ENCODE data around the gene HID1. TPM values are rescaled to one million over a fixed set of nuclear protein-coding genes. Genes with fewer than 3 reads are reported as not detected.

The HID1 gene
- total RNA-seq, 4 donors from 2014 or later, result 2.2 to 4.3 (median 2.9) TPM

GRCh38 chr17:74992223-74992622 lies 19.7 kb upstream of the HID1 start:
- no peaks in the 10 kb centered on the region for H3K36me3 ChIP-seq
- H3K27ac ChIP-seq, result no peak overlapping the region
- TF ChIP-seq CTCF (IDR thresholded peaks at IDR 0.05 in 4 of 5, conservative IDR thresholded peaks at IDR 0.05 in 1 of 5), result no peak
- TF ChIP-seq POLR2A (IDR thresholded peaks at IDR 0.05), result no peak
- intact Hi-C loops (cut with DNase I; ENCODE audit: low total_unique reads) (no loop called here), in situ Hi-C loops (cut with MboI; ENCODE audit: low sequenced_read_pairs in 4 of 4) (no loop called here)
- no peak overlapping the region for H3K4me3 ChIP-seq
- H3K27me3 ChIP-seq, result no peaks in the 10 kb centered on the region
- H3K4me1 ChIP-seq, result peaks cover 4 to 16% of the 10 kb centered on the region in 2 donors
- no peak for ATAC-seq
- DNase-seq, result no peak
- H3K9me3 ChIP-seq, result no peaks in the 10 kb centered on the region

GRCh38 chr17:74990581-74991105 lies 18.1 kb upstream of the HID1 start:
- H3K36me3 ChIP-seq, result no peaks in the 10 kb centered on the region
- DNase-seq (no peak), ATAC-seq (no peak)
- peak overlapping the region in 3 of 4 donors; percentile 9 to 84 (median 14) for H3K27ac ChIP-seq
- H3K27me3 ChIP-seq, result no peaks in the 10 kb centered on the region
- TF ChIP-seq CTCF (IDR thresholded peaks at IDR 0.05 in 4 of 5, conservative IDR thresholded peaks at IDR 0.05 in 1 of 5), result no peak
- TF ChIP-seq POLR2A (IDR thresholded peaks at IDR 0.05), result no peak
- in situ Hi-C loops (cut with MboI; ENCODE audit: low sequenced_read_pairs in 4 of 4), result no loop called here
- no peak overlapping the region for H3K4me3 ChIP-seq
- H3K4me1 ChIP-seq, result peaks cover 8 to 21% of the 10 kb centered on the region in 2 donors
- no peaks in the 10 kb centered on the region for H3K9me3 ChIP-seq
- intact Hi-C loops (cut with DNase I; ENCODE audit: low total_unique reads), result no loop called here

- intact Hi-C loops (cut with DNase I; ENCODE audit: low total_unique reads), result loop anchor here (1.0 to 2.0 kb wide), 3 partner anchors 23 to 45 kb away; no protein-coding TSS in a partner anchor
- TF ChIP-seq POLR2A (IDR thresholded peaks at IDR 0.05) (peak in 1 of 2 donors; percentile 40), CTCF (IDR thresholded peaks at IDR 0.05 in 4 of 5, conservative IDR thresholded peaks at IDR 0.05 in 1 of 5) (peak in 4 of 5 experiments; percentile 5 to 55 (median 36))
Measured at GRCh38 chr17:74987909-74988711, 15.6 kb upstream of the HID1 start.

GRCh38 chr17:74987418-74987908 lies 14.9 kb upstream of the HID1 start, which contains the start of gene CDR2L:
Gene CDR2L (plus strand): TSS chr17:74987632. CDS start chr17:74988044, 412 bp downstream.
- ATAC-seq (peak; percentile 89 to 90), DNase-seq (peak; percentile 92)
- peak within 1 kb of the TSS; percentile 63 to 87 (median 70) for H3K4me3 ChIP-seq
- TF ChIP-seq CTCF (IDR thresholded peaks at IDR 0.05 in 4 of 5, conservative IDR thresholded peaks at IDR 0.05 in 1 of 5) (no peak), POLR2A (IDR thresholded peaks at IDR 0.05) (peak; percentile 82 to 87)
- H3K9me3 ChIP-seq, result no peaks in the 10 kb centered on the region
- peak within 1 kb of the TSS; percentile 82 to 86 (median 84) for H3K27ac ChIP-seq
- no peaks in the 10 kb centered on the region for H3K36me3 ChIP-seq
- in situ Hi-C loops (cut with MboI; ENCODE audit: low sequenced_read_pairs in 4 of 4), result no loop called here
- H3K27me3 ChIP-seq, result peaks cover 0 to 9% (median 8%) of the 10 kb centered on the region in 3 donors
- H3K4me1 ChIP-seq, result peaks cover 11 to 21% of the 10 kb centered on the region in 2 donors
- intact Hi-C loops (cut with DNase I; ENCODE audit: low total_unique reads), result loop anchor here (1.0 to 2.0 kb wide), 2 partner anchors 26 to 45 kb away; no protein-coding TSS in a partner anchor

More at GRCh38 chr17:74987909-74988711, 15.6 kb upstream of the HID1 start:
- ATAC-seq (peak; percentile 68 to 70), DNase-seq (peak; percentile 63 to 65)
- Histone ChIP-seq H3K4me3 (peak overlapping the region; percentile 63 to 87 (median 70)), H3K27me3 (peaks cover 0 to 9% (median 2%) of the 10 kb centered on the region in 3 donors), H3K36me3 (no peaks in the 10 kb centered on the region), H3K9me3 (no peaks in the 10 kb centered on the region), H3K4me1 (peaks cover 8 to 21% of the 10 kb centered on the region in 2 donors), H3K27ac (peak overlapping the region; percentile 82 to 86 (median 84))
- in situ Hi-C loops (cut with MboI; ENCODE audit: low sequenced_read_pairs in 4 of 4), result no loop called here
